NCI-H2081 (cell line): ENCODE data around the gene OR51G2.

ENCODE experiments used
- DNase-seq, 2 experiments: peaks; one replicate each; lab custom pipeline; 2025; lab: John Stamatoyannopoulos, UW

The OR51G2 gene

GRCh38 chr11:4863876-4864275 is 55.3 kb downstream of the OR51G2 start:
- no peak for DNase-seq
